ENCODE data around the gene GPR33. TPM values are rescaled to one million over a fixed set of nuclear protein-coding genes. Genes with fewer than 3 reads are reported as not detected.

The GPR33 gene
- total and polyA plus RNA-seq, 12 donors: not detected

DNA sequence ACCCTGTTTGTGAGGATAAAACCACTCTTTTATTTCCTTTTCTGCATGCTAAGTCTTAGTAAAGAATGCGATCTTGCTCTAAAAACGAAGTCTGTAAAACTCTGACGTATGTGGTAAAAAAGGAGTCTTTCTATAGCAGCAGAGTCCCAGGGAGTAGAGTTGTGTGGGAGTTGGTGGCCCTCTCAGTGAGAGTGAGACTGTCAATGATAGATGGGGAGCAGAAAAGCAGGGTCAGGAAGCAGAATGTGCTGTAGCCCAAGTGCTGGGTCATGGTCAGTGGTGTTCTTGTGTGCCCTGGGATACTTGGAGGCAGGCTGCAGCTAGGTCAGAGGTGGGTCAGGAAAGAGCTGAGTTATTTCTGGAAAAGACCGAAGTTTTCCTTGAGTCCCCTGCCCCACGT, 20.3 kb upstream of the GPR33 start:
- TF ChIP-seq, protein P1, sequence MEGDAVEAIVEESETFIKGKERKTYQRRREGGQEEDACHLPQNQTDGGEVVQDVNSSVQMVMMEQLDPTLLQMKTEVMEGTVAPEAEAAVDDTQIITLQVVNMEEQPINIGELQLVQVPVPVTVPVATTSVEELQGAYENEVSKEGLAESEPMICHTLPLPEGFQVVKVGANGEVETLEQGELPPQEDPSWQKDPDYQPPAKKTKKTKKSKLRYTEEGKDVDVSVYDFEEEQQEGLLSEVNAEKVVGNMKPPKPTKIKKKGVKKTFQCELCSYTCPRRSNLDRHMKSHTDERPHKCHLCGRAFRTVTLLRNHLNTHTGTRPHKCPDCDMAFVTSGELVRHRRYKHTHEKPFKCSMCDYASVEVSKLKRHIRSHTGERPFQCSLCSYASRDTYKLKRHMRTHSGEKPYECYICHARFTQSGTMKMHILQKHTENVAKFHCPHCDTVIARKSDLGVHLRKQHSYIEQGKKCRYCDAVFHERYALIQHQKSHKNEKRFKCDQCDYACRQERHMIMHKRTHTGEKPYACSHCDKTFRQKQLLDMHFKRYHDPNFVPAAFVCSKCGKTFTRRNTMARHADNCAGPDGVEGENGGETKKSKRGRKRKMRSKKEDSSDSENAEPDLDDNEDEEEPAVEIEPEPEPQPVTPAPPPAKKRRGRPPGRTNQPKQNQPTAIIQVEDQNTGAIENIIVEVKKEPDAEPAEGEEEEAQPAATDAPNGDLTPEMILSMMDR (IDR thresholded peaks at IDR 0.05): no peak
- no peak for TF ChIP-seq POLR2A (IDR thresholded peaks at IDR 0.05)
- H3K4me1 ChIP-seq (replicated peaks in 1 of 2): no peaks in the 10 kb centered on the region
- no peak overlapping the region for H3K4me3 ChIP-seq
- no peaks in the 10 kb centered on the region for H3K27me3 ChIP-seq
- no peaks in the 10 kb centered on the region for H3K9me3 ChIP-seq (replicated peaks in 1 of 3)
- no peak overlapping the region for H3K27ac ChIP-seq
- intact Hi-C loops (cut with DNase I): no loop called here
- no peak for DNase-seq
- no peaks in the 10 kb centered on the region for H3K36me3 ChIP-seq (replicated peaks in 1 of 2)
- 35 to 49% (median 48%) methylated on average over 5 of the region's 5 CpGs for WGBS, 4 donors

GRCh38 chr14:31505411-31505810, 17.6 kb upstream of the GPR33 start:
- peak overlapping the region in 2 of 5 donors; percentile 17 to 64 for H3K27ac ChIP-seq
- no peaks in the 10 kb centered on the region for H3K4me1 ChIP-seq (replicated peaks in 1 of 2)
- intact Hi-C loops (cut with DNase I): no loop called here
- H3K9me3 ChIP-seq (replicated peaks in 1 of 3): no peaks in the 10 kb centered on the region
- DNase-seq: no peak
- WGBS, 4 donors: 43 to 58% (median 56%) methylated on average over 1 of the region's 1 CpG
- no peaks in the 10 kb centered on the region for H3K36me3 ChIP-seq (replicated peaks in 1 of 2)
- no peak for TF ChIP-seq POLR2A (IDR thresholded peaks at IDR 0.05)
- TF ChIP-seq, protein P1 (IDR thresholded peaks at IDR 0.05): no peak
- no peak overlapping the region for H3K4me3 ChIP-seq
- H3K27me3 ChIP-seq: no peaks in the 10 kb centered on the region

- no peaks in the 10 kb centered on the region for H3K36me3 ChIP-seq (replicated peaks in 1 of 2)
- WGBS, 4 donors: 82 to 86% (median 85%) methylated on average over 2 of the region's 2 CpGs
- intact Hi-C loops (cut with DNase I): no loop called here
- TF ChIP-seq, protein P1 (IDR thresholded peaks at IDR 0.05): no peak
- no peak for TF ChIP-seq POLR2A (IDR thresholded peaks at IDR 0.05)
- H3K27me3 ChIP-seq: no peaks in the 10 kb centered on the region
- no peak overlapping the region for H3K4me3 ChIP-seq
- no peaks in the 10 kb centered on the region for H3K9me3 ChIP-seq (replicated peaks in 1 of 3)
- H3K27ac ChIP-seq: no peak overlapping the region
- DNase-seq: no peak
- H3K4me1 ChIP-seq (replicated peaks in 1 of 2): no peaks in the 10 kb centered on the region
Observed at GRCh38 chr14:31501870-31502269, 14.0 kb upstream of the GPR33 start.

- no peak for DNase-seq
- 81 to 94% (median 90%) methylated on average over 5 to 8 of the region's 8 CpGs for WGBS, 4 donors
- Histone ChIP-seq H3K9me3 (replicated peaks in 1 of 3) (no peaks in the 10 kb centered on the region), H3K27me3 (no peaks in the 10 kb centered on the region), H3K4me3 (no peak overlapping the region), H3K36me3 (replicated peaks in 1 of 2) (no peaks in the 10 kb centered on the region), H3K27ac (no peak overlapping the region), H3K4me1 (replicated peaks in 1 of 2) (no peaks in the 10 kb centered on the region)
- intact Hi-C loops (cut with DNase I): no loop called here
- TF ChIP-seq POLR2A (IDR thresholded peaks at IDR 0.05): no peak
- TF ChIP-seq, protein P1 (IDR thresholded peaks at IDR 0.05): no peak
Observed at GRCh38 chr14:31492759-31493498, 5.1 kb upstream of the GPR33 start.
